BJ (cell line): Measurements from ENCODE around the gene SLC45A2. TPM values are rescaled to one million over a fixed set of nuclear protein-coding genes. Genes with fewer than 3 reads are reported as not detected.

Source experiments
- CTCF ChIA-PET: fragments of 350-600 bp; formaldehyde crosslinking; extraction: SDS; loops from one replicate; lab custom pipeline; 2021; ENCODE audit warnings: antibody characterized with exemption, inconsistent platforms; lab: Yijun Ruan, JAX
- POLR2A ChIA-PET: fragments of 300-600 bp; sonication (Branson Sonifier 250); formaldehyde crosslinking; extraction: SDS; loops from one replicate; lab custom pipeline; 2021; ENCODE audit warnings: antibody characterized with exemption; lab: Charles Lee
- DNase-seq: peaks from one replicate; pipeline ENCODE4 v3.0.0-alpha.2; 2011; ENCODE audit warnings: low read depth
- H3K27me3 ChIP-seq: 2 replicates; pipeline ENCODE4 v1.6.0; 2011; ENCODE audit warnings: low read length; ENCODE audit not compliant: control insufficient read depth, insufficient read depth
- H3K36me3 ChIP-seq: 2 replicates; pipeline ENCODE4 v1.5.1; 2011; ENCODE audit warnings: low read length; ENCODE audit not compliant: control insufficient read depth, insufficient read depth
- H3K4me3 ChIP-seq: 2 replicates; pipeline ENCODE4 v1.5.1; 2011; ENCODE audit warnings: low read depth, mild to moderate bottlenecking, control low read depth, low read length
- CTCF ChIP-seq: IDR thresholded peaks from 2 replicates; pipeline ENCODE4 v1.5.1; 2011; ENCODE audit warnings: low read depth, mild to moderate bottlenecking, control low read depth, inconsistent platforms, low read length, moderate library complexity; ENCODE audit not compliant: insufficient read depth
- polyA plus RNA-seq: library from polyadenylated mRNA; depleted of rRNA; stranded (reverse); fragments of >200 nt; gene quantifications from 2 replicates; pipeline ENCODE4 v1.2.3, GENCODE V29; 2011

Gene SLC45A2
- polyA plus RNA-seq, 1 experiment, result not detected

- no peaks in the 10 kb centered on the region for H3K36me3 ChIP-seq
- no peak for TF ChIP-seq CTCF
- peaks cover 44% of the 10 kb centered on the region for H3K27me3 ChIP-seq
- ChIA-PET POLR2A (no interaction called here), CTCF (interaction anchor here (3.0 kb wide), 1 partner anchor 32 kb away, joined by 15 read pairs; no protein-coding TSS in a partner anchor)
- H3K4me3 ChIP-seq, result no peak overlapping the region
- no peak for DNase-seq
These were observed 46.6 kb downstream of the SLC45A2 start for GRCh38 chr5:33937707-33938506.

GRCh38 chr5:33937017-33937706 lies 47.3 kb downstream of the SLC45A2 start:
- no peak for TF ChIP-seq CTCF
- POLR2A ChIA-PET, result no interaction called here
- H3K27me3 ChIP-seq, result peaks cover 41% of the 10 kb centered on the region
- H3K36me3 ChIP-seq, result no peaks in the 10 kb centered on the region
- no peak for DNase-seq
- CTCF ChIA-PET, result interaction anchor here (0.8 to 4.4 kb wide), 6 partner anchors 11 to 497 kb away, joined by 3 to 33 read pairs (median 12); partner anchors contain the start of gene TARS1
- no peak overlapping the region for H3K4me3 ChIP-seq

- no peak for TF ChIP-seq CTCF
- DNase-seq, result no peak
- Histone ChIP-seq H3K36me3 (no peaks in the 10 kb centered on the region), H3K4me3 (peak within 1 kb of the TSS; percentile 36), H3K27me3 (peaks cover 37% of the 10 kb centered on the region)
- ChIA-PET CTCF (interaction anchor here (0.8 to 4.4 kb wide), 10 partner anchors 11 to 502 kb away, joined by 3 to 35 read pairs (median 6); partner anchors contain the start of gene TARS1), POLR2A (no interaction called here)
These were observed 48.0 kb downstream of the SLC45A2 start, which contains the start of gene RXFP3 for GRCh38 chr5:33936381-33937016. RXFP3 (plus strand) TSS chr5:33936386; CDS start chr5:33936741, 355 bp downstream.

GRCh38 chr5:33936004-33936380 lies 48.5 kb downstream of the SLC45A2 start:
- TF ChIP-seq CTCF, result no peak
- no peaks in the 10 kb centered on the region for H3K36me3 ChIP-seq
- peak overlapping the region; percentile 36 for H3K4me3 ChIP-seq
- ChIA-PET POLR2A (no interaction called here), CTCF (interaction anchor here (0.9 to 4.4 kb wide), 13 partner anchors 10 to 502 kb away, joined by 3 to 35 read pairs (median 4); partner anchors contain the start of gene TARS1)
- peaks cover 33% of the 10 kb centered on the region for H3K27me3 ChIP-seq
- DNase-seq, result no peak

- no peak for DNase-seq
- TF ChIP-seq CTCF, result no peak
- CTCF ChIA-PET, result interaction anchor here (0.7 to 4.4 kb wide), 25 partner anchors 10 to 510 kb away, joined by 3 to 35 read pairs (median 3); partner anchors contain the start of genes ADAMTS12 and TARS1
- POLR2A ChIA-PET, result no interaction called here
- no peaks in the 10 kb centered on the region for H3K36me3 ChIP-seq
- peaks cover 21% of the 10 kb centered on the region for H3K27me3 ChIP-seq
- H3K4me3 ChIP-seq, result no peak overlapping the region
These were observed 50.3 kb downstream of the SLC45A2 start for GRCh38 chr5:33934176-33934575.
